GM12865 (cell line): Measurements from ENCODE around the gene SMTN.

ENCODE experiments used
- DNase-seq: peaks from one replicate; pipeline ENCODE4 v3.0.0; 2010; ENCODE audit warnings: low read depth
- H3K4me3 ChIP-seq: 2 replicates; pipeline ENCODE4 v1.5.1; 2011; ENCODE audit warnings: mild to moderate bottlenecking, low read depth, low read length, control low read depth
- CTCF ChIP-seq: IDR thresholded peaks from 2 replicates; pipeline ENCODE4 v1.5.1; 2011; ENCODE audit warnings: low read length, control low read depth, low read depth, inconsistent platforms; ENCODE audit not compliant: insufficient read depth; ENCODE audit errors: missing control alignments

Gene SMTN

DNA sequence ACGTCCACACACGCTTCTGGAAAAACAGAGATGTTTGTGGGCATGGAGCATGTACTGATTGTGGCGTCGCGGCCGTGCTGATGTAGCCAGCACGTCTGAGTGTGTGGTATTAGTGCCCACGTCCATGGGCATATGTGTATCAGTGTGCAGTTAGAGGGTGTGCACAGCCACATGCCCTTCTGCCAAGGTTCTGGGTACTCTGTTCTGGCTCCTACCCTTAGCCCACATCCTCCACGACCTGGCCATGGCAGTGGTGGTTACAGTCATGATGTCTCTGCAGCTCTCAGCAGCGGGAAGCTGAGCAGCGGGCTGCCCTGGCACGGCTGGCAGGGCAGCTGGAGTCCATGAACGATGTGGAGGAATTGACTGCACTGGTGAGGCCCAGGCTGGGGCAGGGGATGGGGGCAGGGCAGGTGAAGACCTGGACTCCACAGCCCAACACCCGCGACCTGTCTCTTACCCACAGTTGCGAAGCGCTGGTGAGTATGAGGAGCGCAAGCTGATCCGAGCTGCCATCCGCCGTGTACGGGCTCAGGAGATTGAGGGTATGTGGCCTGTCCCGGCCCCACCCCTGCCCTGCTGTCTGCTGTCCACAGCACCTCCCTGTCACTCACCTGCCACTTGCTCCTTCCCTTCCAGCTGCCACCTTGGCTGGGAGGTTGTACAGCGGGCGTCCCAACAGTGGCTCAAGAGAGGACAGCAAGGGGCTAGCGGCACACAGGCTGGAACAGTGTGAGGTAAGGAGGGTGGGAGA, 7.3 kb downstream of the SMTN start:
- no peak overlapping the region for H3K4me3 ChIP-seq
- no peak for TF ChIP-seq CTCF
- no peak for DNase-seq

DNA sequence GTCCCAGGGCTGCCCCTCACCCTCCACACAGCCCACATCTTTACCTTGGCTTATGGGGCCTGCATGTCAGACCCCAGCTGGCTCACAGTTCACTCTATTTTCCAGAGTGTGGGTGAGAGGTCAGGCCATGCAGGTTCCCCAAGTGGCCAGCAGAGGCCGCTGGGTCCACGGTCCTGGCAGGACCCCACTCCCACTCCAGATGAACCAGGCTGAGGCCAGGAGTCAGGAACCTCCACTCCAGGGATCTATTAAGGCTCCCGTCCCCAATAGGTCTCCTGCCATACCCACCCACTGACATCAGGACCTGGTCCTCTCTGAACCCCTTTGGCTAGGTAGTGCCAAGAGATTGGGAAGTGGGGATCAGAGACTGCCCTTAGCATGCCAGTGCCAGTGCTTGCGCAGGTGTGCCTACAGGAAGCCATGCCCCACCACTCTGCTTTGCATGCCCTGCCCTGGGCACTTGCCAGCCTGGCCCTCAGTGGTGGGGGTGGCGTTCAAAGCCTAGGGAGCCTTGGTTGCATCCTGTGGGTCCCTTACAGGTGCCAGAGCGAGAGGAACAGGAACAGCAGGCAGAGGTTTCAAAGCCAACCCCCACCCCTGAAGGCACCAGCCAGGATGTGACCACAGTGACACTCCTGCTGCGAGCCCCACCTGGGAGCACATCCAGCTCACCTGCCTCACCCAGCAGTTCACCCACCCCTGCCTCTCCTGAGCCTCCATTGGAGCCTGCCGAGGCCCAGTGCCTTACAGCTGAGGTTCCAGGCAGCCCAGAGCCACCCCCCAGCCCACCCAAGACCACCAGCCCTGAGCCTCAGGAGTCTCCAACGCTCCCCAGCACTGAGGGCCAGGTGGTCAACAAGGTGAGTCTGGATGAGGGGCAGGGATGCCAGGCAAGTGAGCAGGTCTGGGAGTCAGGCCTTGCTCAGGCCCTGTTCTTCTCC, 8.3 kb downstream of the SMTN start:
- no peak overlapping the region for H3K4me3 ChIP-seq
- TF ChIP-seq CTCF, result peak; percentile 91
- DNase-seq, result peak; percentile 58

DNA sequence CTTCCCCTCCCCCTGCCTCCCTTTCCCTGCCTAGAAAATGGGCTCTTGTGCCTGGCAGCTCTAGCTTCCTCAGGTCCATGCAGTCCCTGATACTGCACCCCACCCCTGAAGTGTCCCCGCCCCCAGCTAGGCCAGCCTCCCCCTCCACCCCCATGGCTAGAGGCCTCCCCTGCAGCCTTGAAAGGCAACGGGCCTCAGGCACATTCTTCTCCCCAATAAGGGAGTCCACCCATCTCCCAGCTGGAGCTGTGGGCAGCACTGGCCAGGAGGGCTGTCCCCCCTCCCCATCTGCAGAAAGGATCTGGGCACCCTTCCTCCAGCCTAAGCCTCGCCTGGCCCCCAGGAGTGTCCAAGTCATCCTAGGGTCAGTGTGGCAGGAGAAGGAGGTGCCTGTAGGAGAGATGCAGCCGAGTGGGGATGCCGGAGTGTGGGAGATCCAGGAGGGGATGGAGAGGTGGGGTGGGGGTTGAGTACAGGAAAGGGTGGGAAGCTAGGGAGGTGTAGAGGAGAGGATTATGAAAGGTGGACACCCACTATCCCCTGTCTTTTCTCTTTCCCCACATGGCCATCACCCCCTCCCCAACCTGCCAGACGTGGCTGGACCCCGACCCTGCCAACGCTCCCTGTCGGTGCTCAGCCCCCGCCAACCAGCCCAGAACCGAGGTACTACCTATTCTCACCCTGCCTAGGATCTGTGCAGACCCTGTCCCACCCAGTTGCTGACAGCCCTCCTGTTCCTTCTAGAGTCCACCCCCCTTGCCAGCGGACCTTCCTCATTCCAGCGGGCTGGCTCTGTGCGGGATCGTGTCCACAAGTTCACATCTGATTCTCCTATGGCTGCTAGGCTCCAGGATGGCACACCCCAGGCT, 9.3 kb downstream of the SMTN start:
- no peak overlapping the region for H3K4me3 ChIP-seq
- DNase-seq, result no peak
- no peak for TF ChIP-seq CTCF

- TF ChIP-seq CTCF, result no peak
- no peak overlapping the region for H3K4me3 ChIP-seq
- no peak for DNase-seq
Observed at GRCh38 chr22:31091106-31091975, 10.2 kb downstream of the SMTN start.

- no peak for DNase-seq
- TF ChIP-seq CTCF, result no peak
- no peak overlapping the region for H3K4me3 ChIP-seq
Observed at GRCh38 chr22:31092161-31092560, 11.0 kb downstream of the SMTN start.
